Measurements from ENCODE around the gene PPM1H. TPM values are rescaled to one million over a fixed set of nuclear protein-coding genes. Genes with fewer than 3 reads are reported as not detected.

PPM1H gene
- total RNA-seq, 4 donors from 2014 or later = 0.09 to 7.6 (median 0.76) TPM; not detected in 1

GRCh38 chr12:62713723-62714122 is 221.2 kb downstream of the PPM1H start:
- peak overlapping the region in 2 of 4 donors; percentile 18 to 69 for H3K27ac ChIP-seq
- H3K9me3 ChIP-seq = no peaks in the 10 kb centered on the region
- WGBS, 2 donors = 83 to 95% methylated on average over 4 of the region's 4 CpGs
- peaks cover 0 to 40% (median 0%) of the 10 kb centered on the region in 3 donors for H3K4me1 ChIP-seq
- TF ChIP-seq CTCF (IDR thresholded peaks at IDR 0.05) (no peak), POLR2A (IDR thresholded peaks at IDR 0.05) (no peak)
- no peak overlapping the region for H3K4me3 ChIP-seq
- H3K36me3 ChIP-seq = no peaks in the 10 kb centered on the region
- no peaks in the 10 kb centered on the region for H3K27me3 ChIP-seq
- no peak for DNase-seq
- intact Hi-C loops (cut with DNase I) = no loop called here

GRCh38 chr12:62712681-62713573 is 222.0 kb downstream of the PPM1H start:
- no peak for DNase-seq
- Histone ChIP-seq H3K36me3 (no peaks in the 10 kb centered on the region), H3K27ac (no peak overlapping the region), H3K27me3 (no peaks in the 10 kb centered on the region), H3K4me3 (no peak overlapping the region), H3K9me3 (no peaks in the 10 kb centered on the region), H3K4me1 (peaks cover 0 to 40% (median 0%) of the 10 kb centered on the region in 3 donors)
- WGBS, 2 donors = 77 to 78% methylated on average over 8 of the region's 8 CpGs
- TF ChIP-seq POLR2A (IDR thresholded peaks at IDR 0.05) = no peak
- TF ChIP-seq CTCF (IDR thresholded peaks at IDR 0.05) = no peak
- intact Hi-C loops (cut with DNase I) = no loop called here

- 67 to 78% methylated on average over 8 to 10 of the region's 10 CpGs for WGBS, 2 donors
- Histone ChIP-seq H3K4me3 (no peak overlapping the region), H3K4me1 (peaks cover 0 to 28% (median 0%) of the 10 kb centered on the region in 3 donors), H3K36me3 (no peaks in the 10 kb centered on the region), H3K27ac (no peak overlapping the region), H3K9me3 (no peaks in the 10 kb centered on the region), H3K27me3 (no peaks in the 10 kb centered on the region)
- DNase-seq = no peak
- TF ChIP-seq POLR2A (IDR thresholded peaks at IDR 0.05) (no peak), CTCF (IDR thresholded peaks at IDR 0.05) (no peak)
- intact Hi-C loops (cut with DNase I) = no loop called here
Measured at GRCh38 chr12:62711631-62712241, 223.2 kb downstream of the PPM1H start.

- H3K9me3 ChIP-seq = no peaks in the 10 kb centered on the region
- no peak overlapping the region for H3K4me3 ChIP-seq
- TF ChIP-seq CTCF (IDR thresholded peaks at IDR 0.05) = no peak
- TF ChIP-seq POLR2A (IDR thresholded peaks at IDR 0.05) = no peak
- no peaks in the 10 kb centered on the region for H3K36me3 ChIP-seq
- WGBS, 2 donors = 57 to 76% methylated on average over 2 of the region's 2 CpGs
- H3K27ac ChIP-seq = no peak overlapping the region
- H3K27me3 ChIP-seq = no peaks in the 10 kb centered on the region
- peaks cover 0 to 8% (median 0%) of the 10 kb centered on the region in 3 donors for H3K4me1 ChIP-seq
- DNase-seq = no peak
- intact Hi-C loops (cut with DNase I) = no loop called here
Measured at GRCh38 chr12:62709311-62709710, 225.6 kb downstream of the PPM1H start.

- Histone ChIP-seq H3K36me3 (no peaks in the 10 kb centered on the region), H3K9me3 (no peaks in the 10 kb centered on the region), H3K27me3 (no peaks in the 10 kb centered on the region), H3K27ac (no peak overlapping the region), H3K4me3 (no peak overlapping the region), H3K4me1 (peaks cover 0 to 16% (median 7%) of the 10 kb centered on the region in 3 donors)
- WGBS, 2 donors = 82 to 89% methylated on average over 2 of the region's 2 CpGs
- TF ChIP-seq CTCF (IDR thresholded peaks at IDR 0.05) (no peak), POLR2A (IDR thresholded peaks at IDR 0.05) (no peak)
- intact Hi-C loops (cut with DNase I) = no loop called here
- DNase-seq = no peak
Measured at GRCh38 chr12:62707939-62708338, 227.0 kb downstream of the PPM1H start.
